ENCODE results near the gene TSPAN7. TPM values are rescaled to one million over a fixed set of nuclear protein-coding genes. Genes with fewer than 3 reads are reported as not detected.

Gene TSPAN7
- total RNA-seq, 1 experiment from 2014 or later, result 3.5 TPM

DNA sequence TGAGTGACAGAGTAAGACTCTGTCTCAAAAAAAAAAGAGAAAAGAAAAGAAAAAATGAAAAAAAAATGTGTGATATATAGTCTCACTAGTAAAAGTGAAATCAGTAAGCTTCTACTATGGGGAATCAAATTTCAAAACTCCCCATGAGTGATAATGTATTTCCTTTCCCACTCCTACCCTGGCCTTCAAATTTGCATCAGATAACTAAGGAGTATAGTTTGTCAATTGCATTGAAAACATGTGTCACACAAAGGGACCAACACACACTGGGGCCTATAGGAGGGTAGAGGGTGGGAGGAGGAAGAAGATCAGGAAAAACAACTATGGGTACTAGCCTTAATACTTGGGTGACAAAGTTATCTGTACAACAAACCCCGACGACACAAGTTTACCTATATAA, 118.4 kb downstream of the TSPAN7 start:
- no CpG with 5 or more reads among the region's 2 CpGs for WGBS (ENCODE audit: extremely low coverage, insufficient read length, low lambda C conversion rate)

More for the DNA sequence above, 118.4 kb downstream of the TSPAN7 start:
- H3K23me2 ChIP-seq (ENCODE audit: insufficient read length, low read depth, low read length, poor library complexity, severe bottlenecking), result no peaks in the 10 kb centered on the region
- H3K56ac ChIP-seq (ENCODE audit: insufficient read length, low read depth, low read length), result no peak overlapping the region
- H3T11ph ChIP-seq (ENCODE audit: low read length), result no peak overlapping the region
- Mint-ChIP-seq H3K4me1 (no peaks in the 10 kb centered on the region), H3K4me3 (no peak overlapping the region), H3K27me3 (ENCODE audit: low read depth) (no peaks in the 10 kb centered on the region), H3K36me3 (ENCODE audit: insufficient read depth in 1 of 3, low read depth in 3 of 3) (no peaks in the 10 kb centered on the region; a peak in 1 of 7 replicates), H3K9me3 (peaks cover 52 to 65% of the 10 kb centered on the region in 2 experiments), H3K27ac (no peak overlapping the region)
- H2AFZ ChIP-seq (ENCODE audit: low read length), result no peak overlapping the region
- no peak overlapping the region for H4K5ac ChIP-seq (ENCODE audit: insufficient read length, low read depth, low read length)
- no peak overlapping the region for H3K23ac ChIP-seq (ENCODE audit: insufficient read length, low read depth, low read length)
- H3K27me3 ChIP-seq (ENCODE audit: insufficient read depth, low read length), result no peaks in the 10 kb centered on the region
- H3K79me1 ChIP-seq (ENCODE audit: insufficient read depth, low read depth, low read length, poor library complexity, severe bottlenecking), result no peaks in the 10 kb centered on the region
- H4K91ac ChIP-seq (ENCODE audit: insufficient read length, low read depth, low read length), result no peak overlapping the region
- H3K9ac ChIP-seq (ENCODE audit: extremely low read depth, insufficient read length, low read length), result no peak overlapping the region
- no peak overlapping the region for H4K8ac ChIP-seq (replicated peaks; ENCODE audit: insufficient read length, low read depth, low read length)
- no peak overlapping the region for H2AK5ac ChIP-seq (ENCODE audit: insufficient read length, low read length)
- H3K27ac ChIP-seq (ENCODE audit: insufficient read length, low read depth, low read length), result no peak overlapping the region
- no peaks in the 10 kb centered on the region for H4K20me1 ChIP-seq (ENCODE audit: control insufficient read depth, insufficient read depth, insufficient read length)
- no peaks in the 10 kb centered on the region for H3K9me3 ChIP-seq (ENCODE audit: control insufficient read depth, low read depth, low read length)
- no peaks in the 10 kb centered on the region for H3K79me2 ChIP-seq (ENCODE audit: insufficient read depth, low read length)
- H2BK15ac ChIP-seq (ENCODE audit: low read depth, low read length), result no peak overlapping the region
- DNase-seq, result no peak
- H3K14ac ChIP-seq (ENCODE audit: insufficient read depth, low read length), result no peak overlapping the region
- no peak overlapping the region for H2BK20ac ChIP-seq (ENCODE audit: low read depth, low read length, poor library complexity, severe bottlenecking)
- H2BK120ac ChIP-seq (ENCODE audit: low read depth, low read length, poor library complexity, severe bottlenecking), result no peak overlapping the region
- no peak overlapping the region for H2BK12ac ChIP-seq (ENCODE audit: insufficient read length, low read depth, low read length)
- H3K4me1 ChIP-seq (ENCODE audit: insufficient read depth, low read length), result no peaks in the 10 kb centered on the region
- no peak overlapping the region for H3K18ac ChIP-seq (ENCODE audit: insufficient read length, low read depth, low read length)
- H3K4me2 ChIP-seq (ENCODE audit: insufficient read depth, insufficient read length, low read length), result no peak overlapping the region
- H2BK5ac ChIP-seq (ENCODE audit: insufficient read length, low read length), result no peak overlapping the region
- TF ChIP-seq, protein P1, sequence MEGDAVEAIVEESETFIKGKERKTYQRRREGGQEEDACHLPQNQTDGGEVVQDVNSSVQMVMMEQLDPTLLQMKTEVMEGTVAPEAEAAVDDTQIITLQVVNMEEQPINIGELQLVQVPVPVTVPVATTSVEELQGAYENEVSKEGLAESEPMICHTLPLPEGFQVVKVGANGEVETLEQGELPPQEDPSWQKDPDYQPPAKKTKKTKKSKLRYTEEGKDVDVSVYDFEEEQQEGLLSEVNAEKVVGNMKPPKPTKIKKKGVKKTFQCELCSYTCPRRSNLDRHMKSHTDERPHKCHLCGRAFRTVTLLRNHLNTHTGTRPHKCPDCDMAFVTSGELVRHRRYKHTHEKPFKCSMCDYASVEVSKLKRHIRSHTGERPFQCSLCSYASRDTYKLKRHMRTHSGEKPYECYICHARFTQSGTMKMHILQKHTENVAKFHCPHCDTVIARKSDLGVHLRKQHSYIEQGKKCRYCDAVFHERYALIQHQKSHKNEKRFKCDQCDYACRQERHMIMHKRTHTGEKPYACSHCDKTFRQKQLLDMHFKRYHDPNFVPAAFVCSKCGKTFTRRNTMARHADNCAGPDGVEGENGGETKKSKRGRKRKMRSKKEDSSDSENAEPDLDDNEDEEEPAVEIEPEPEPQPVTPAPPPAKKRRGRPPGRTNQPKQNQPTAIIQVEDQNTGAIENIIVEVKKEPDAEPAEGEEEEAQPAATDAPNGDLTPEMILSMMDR (conservative IDR thresholded peaks at IDR 0.05), result no peak
- H3K4ac ChIP-seq (ENCODE audit: low read depth, low read length), result no peak overlapping the region

Data from H9 (cell line).